LoVo (cell line): ENCODE results near the gene FKBP5.
"Not testable (repeated sequence)": the region's sequence is repeated elsewhere in the genome, so short reads cannot be mapped to it uniquely, and the experiment has no call there.

Experiments
- DNase-seq: peaks from one replicate; pipeline ENCODE4 v3.0.0-alpha.2; 2016; ENCODE audit warnings: low spot score

The FKBP5 gene

GRCh38 chr6:35609588-35609987 lies 79.1 kb downstream of the FKBP5 start:
- no peak for DNase-seq

GRCh38 chr6:35607517-35608233 lies 81.0 kb downstream of the FKBP5 start:
- no peak for DNase-seq

GRCh38 chr6:35605600-35605999 lies 83.1 kb downstream of the FKBP5 start:
- DNase-seq: no peak

- no peak for DNase-seq
These were observed 85.2 kb downstream of the FKBP5 start for GRCh38 chr6:35603326-35604202.

- no peak for DNase-seq
These were observed 86.4 kb downstream of the FKBP5 start for GRCh38 chr6:35602133-35602946.

- DNase-seq: no peak
These were observed 87.2 kb downstream of the FKBP5 start for GRCh38 chr6:35601331-35602132.

- DNase-seq: no peak
These were observed 88.0 kb downstream of the FKBP5 start for GRCh38 chr6:35600659-35601125.

GRCh38 chr6:35599761-35600658 lies 88.7 kb downstream of the FKBP5 start:
- no peak for DNase-seq

GRCh38 chr6:35598621-35599020 lies 90.1 kb downstream of the FKBP5 start:
- not testable (repeated sequence) for DNase-seq

GRCh38 chr6:35596448-35597442 lies 92.0 kb downstream of the FKBP5 start:
- DNase-seq: peak; percentile 8

GRCh38 chr6:35594503-35595186 lies 94.1 kb downstream of the FKBP5 start:
- DNase-seq: no peak

- no peak for DNase-seq
These were observed 96.5 kb downstream of the FKBP5 start for GRCh38 chr6:35592178-35592577.

GRCh38 chr6:35590622-35591066 lies 98.1 kb downstream of the FKBP5 start:
- no peak for DNase-seq

- DNase-seq: no peak
These were observed 98.8 kb downstream of the FKBP5 start for GRCh38 chr6:35589904-35590303.

- no peak for DNase-seq
These were observed 99.4 kb downstream of the FKBP5 start for GRCh38 chr6:35589201-35589739.

GRCh38 chr6:35587167-35587566 lies 101.5 kb downstream of the FKBP5 start:
- no peak for DNase-seq

- DNase-seq: no peak
These were observed 102.2 kb downstream of the FKBP5 start for GRCh38 chr6:35586542-35586941.

- DNase-seq: no peak
These were observed 103.1 kb downstream of the FKBP5 start for GRCh38 chr6:35585658-35586057.
